NCI-H82 treated with DMSO at 0.1 percent for 48 hours (cell line): ENCODE measurements around the gene EFNA1.
"Not testable (repeated sequence)": the region's sequence is repeated elsewhere in the genome, so short reads cannot be mapped to it uniquely, and the experiment has no call there.

Source experiments
- DNase-seq: peaks from one replicate; lab custom pipeline; 2025; ENCODE audit not compliant: unreplicated experiment; lab: John Stamatoyannopoulos, UW

Gene EFNA1

DNA sequence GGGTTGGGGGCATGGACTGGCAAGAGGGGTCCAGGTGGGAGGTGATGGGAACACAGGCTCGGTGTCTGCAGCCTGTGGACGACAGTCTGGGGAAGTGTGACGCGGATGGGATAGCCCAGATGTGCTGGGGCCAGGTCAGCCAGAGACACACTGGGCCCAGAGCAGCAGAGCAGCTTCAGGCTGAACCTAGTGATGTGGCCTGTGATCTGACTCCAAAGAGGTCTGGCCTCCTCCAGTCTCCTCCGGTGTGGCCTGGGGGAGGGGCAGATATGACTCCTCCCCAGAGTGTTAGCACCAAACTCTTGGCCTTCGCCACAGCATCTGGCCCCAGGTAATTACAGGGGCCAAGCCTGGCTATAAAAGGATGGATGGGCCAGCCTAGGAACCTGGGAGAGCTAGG is 35.5 kb upstream of the EFNA1 start:
- DNase-seq = no peak

DNA sequence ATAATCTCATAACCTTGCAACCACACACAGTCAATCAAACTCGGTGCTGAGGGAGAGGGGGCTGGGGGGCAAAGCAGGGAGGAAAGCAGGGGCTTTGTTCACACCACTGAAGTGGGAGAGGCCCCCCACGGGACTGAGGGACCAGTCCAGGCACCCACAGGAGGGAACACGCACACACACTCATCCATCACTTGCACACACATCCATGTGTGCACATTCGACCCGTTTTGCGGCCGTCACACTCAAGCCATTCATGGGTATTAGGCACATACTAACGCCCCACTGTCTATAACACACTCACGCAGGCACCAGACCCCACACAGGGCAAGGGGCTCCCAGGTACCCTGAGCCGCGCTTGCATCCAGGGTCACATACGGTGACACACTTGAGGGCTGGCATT is 35.0 kb upstream of the EFNA1 start:
- no peak for DNase-seq

DNA sequence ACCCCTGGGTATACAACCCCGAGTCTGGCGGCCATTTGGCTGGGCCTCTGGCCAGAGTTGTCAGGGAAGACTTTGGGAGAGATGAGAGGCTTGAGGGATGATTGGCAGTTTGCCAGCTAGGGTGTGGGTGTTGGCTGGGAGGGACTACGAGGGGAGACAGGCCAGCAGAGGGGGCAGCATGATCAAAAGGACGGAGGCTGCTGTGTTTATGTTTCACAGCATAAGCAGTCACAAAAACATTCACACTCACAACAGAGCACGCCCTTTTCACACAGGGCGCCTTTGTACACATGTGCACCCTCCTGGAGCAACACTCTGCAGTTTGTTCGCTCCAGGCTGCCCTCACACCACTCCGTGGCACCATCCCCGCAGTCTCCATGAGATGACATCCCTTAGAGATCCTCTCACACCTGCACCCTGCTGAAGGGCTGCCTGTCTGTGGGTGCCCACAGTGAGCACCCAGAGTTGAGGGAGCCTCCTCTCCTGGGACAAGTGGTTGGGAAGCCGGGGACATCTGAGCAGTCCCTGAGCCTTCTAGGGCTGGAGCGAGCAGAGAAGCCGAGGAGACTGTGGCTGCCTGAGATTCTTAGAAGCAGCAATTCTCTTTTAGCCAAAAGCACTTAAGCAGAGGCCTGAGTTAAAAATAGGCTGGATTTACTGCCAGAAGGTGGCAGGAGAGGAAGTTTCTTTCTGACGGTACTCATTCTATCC is 33.6 kb upstream of the EFNA1 start:
- peak; percentile 84 for DNase-seq

DNA sequence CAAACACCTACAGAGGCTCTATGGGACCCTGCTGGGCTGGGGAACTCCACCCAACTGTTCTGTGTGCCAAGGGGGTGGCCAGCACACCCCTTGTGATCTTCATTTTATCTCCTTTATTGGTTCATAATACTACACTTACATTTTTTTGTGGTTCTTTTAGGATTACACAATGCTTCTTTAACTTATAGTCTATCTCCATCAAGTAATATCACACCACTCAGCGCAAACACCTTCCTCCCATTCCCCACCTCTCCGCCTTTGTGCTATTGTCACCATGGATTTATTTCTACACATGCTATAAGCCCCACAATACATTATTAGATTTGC is 33.1 kb upstream of the EFNA1 start:
- no peak for DNase-seq

DNA sequence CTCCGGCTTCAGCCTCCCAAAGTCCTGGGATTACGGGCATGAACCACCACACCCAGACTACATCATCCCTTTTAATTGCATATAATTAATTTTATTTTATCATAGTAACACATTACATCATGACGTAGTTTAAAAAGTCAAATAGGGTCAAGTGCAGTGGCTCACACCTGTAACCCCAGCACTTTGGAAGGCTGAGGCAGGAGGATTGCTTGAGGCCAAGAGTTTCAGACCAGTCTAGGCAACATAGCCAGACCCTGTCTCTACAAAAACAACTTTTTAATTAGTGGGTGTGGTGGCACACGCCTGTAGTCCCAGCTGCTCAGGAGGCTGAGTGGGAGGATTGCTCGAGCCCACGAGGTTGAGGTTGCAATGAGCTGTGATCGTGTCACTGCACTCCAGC is 28.3 kb upstream of the EFNA1 start:
- no peak for DNase-seq

DNA sequence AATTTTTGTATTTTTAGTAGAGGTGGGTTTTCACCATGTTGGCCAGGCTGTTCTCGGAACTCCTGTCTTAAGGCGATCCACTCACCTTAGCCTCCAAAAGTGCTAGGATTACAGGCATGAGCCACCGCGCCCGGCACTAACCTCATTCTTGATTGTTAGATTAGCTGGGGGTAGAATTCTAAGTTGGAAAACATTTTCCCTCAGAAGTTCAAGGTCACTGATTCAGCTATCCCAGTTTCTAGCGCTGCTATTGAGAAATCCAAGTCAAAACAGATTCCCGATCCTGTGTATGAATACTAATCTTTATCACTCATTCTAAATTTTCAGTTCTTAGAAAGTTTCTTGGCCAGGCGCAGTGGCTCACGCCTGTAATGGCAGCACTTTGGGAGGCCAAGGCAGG is 24.4 kb upstream of the EFNA1 start:
- no peak for DNase-seq

DNA sequence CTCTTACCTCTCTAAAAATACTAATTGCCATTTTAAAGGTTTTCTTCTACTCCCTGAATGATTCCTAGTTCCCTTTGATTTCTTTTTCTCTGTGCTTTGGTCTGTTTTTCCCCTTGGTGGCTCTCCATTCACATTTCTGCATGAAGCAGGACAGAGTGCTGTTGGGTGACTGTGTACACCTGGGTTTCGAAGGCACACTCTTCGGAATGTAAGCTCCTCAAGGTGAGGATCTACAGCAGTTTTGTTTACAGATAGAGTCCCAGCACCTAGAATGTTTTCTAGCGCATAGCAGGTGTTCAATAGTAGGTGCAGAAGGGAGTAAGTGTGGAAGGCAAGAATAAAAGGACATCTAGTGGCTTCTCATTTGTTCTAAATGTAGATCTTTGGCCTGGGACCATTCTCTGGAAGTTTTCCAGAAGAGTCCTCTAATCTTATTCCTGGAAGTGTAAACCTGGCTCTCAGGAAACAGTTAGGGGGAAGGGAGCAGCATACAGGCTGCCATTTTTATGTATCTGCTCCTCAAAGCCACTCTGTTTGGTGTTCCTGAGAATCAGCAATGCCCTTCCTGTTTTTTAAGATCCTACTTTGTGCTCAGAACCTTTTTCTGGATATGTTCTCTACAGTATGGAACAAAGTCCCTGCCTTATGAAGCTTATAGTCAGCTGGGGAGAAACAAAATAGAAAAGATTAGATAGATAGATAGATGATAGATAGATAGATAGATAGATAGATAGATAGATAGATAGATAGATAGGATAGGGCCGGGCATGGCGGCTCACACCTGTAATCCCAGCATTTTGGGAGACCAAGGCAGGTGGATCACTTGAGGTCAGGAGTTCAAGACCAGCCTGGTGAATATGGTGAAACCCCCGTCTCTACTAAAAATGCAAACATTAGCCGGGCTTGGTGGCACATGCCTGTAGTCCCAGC is 22.8 kb upstream of the EFNA1 start:
- DNase-seq = no peak

DNA sequence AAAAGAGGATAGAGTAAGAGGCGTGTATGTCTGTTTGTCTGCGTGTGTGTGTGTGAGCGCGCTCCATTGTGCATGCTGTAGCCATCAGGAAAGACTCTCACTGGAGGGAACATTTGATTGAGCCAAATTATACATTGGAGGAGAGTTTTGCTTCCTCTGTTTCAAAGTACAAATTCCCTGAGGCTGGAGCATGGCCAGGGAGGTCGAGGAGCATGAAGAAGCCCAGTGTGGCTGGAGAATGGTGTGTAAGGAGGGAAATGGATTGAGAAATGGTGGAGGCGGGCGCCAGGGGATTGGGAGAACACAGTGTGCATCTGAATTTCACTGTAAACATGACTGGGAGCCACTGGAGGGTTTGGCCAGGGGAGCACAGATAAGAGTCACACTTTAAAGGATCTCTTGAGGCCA is 22.1 kb upstream of the EFNA1 start:
- DNase-seq = no peak

DNA sequence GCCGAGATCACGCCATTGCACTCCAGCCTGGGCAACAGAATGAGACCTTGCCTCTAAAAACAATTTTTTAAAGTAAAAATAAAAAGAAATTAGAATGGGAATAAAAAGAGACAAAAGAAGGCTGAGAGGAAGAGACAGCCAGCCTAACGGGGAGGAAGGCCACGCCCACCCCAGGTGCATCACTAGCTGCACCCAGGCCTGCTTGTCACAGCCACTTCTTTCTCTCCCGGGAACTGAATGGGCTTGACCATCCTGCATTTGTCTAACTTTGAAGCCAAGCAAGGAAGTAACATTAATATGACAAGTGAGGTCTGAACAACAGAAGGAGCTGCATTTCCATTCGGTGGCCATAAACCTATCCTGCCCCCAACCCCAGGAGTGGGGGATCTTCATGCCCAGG is 20.8 kb upstream of the EFNA1 start:
- no peak for DNase-seq

DNA sequence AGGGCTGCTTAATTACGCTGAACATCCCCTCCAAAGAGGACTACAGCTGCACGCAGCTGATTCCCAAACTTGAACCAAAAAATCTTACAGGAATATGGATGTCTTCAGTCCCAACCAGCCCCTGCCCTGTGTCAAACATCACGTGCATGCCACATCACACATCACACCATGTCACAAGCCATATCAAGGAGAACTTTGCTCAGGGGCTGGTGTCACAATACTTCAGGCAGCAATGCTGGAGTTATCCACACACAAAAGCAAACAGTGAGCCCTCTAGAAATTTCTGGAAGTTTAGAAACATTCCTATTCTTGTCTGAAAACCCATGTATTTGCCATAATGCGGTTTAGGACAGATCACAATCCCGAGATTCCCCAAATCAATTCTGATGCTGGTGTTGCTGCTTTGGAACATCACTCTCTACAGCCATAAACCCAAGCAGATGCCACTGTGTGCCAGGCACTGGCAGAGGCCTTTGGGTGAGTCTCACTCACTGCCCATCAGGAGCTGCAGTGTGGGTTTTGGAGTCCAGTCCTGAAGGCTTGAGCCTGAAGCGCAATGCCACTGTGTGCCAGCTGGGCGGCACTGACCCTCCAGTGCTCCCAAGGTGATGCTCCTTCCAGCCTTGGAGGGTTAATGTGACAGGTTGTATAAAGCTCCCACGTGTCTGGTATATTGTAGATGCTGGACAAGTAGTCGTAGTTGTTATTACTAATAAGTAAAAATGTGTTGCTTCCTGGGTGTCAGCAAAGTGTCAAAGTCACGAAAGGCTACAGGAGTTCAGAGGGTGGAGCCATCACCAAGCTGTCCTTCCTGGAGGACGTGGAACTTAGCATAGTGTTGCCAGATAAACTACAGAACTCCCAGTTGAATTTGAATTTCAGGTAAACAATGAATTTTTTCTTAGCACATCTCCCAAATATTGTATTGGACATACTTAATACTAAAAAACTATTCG is 20.1 kb upstream of the EFNA1 start:
- no peak for DNase-seq

DNA sequence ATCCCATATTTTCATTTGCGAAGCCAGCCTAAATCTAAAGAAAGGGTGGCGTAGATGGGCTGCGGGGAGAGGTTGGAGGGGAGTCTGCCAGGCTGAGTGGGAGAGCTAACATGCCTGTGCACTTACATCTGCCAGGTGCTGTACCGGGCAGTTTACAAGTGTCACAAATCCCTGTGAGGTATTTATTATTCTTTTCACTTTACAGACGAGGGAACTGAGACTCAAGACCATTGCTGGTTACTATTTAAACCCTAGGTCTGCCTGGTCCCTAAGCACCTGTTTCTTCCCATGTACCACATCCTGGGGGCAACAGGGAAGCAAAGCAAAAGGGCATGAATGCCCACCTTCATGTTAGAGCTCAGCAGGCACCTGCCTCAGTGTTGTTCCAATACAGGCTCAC is 19.4 kb upstream of the EFNA1 start:
- no peak for DNase-seq

DNA sequence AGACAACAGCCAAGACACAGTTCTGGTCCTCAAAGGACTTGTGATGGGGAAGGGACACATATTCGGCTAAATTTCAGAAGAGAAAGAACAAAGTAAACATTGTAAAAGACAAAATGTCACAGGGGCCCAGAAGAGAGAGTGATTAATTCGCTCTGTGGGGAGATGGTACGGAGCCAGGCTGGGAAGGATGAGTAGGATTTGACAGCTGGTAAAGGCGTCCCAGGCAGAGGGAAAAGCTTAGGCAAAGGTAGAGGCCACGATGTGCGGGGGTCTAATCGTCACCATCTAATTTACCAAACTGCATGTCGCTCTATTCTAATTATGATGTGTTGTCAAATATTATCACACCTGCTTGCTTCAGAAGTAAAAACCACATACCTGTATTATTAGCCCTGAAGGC is 17.3 kb upstream of the EFNA1 start:
- DNase-seq = no peak

DNA sequence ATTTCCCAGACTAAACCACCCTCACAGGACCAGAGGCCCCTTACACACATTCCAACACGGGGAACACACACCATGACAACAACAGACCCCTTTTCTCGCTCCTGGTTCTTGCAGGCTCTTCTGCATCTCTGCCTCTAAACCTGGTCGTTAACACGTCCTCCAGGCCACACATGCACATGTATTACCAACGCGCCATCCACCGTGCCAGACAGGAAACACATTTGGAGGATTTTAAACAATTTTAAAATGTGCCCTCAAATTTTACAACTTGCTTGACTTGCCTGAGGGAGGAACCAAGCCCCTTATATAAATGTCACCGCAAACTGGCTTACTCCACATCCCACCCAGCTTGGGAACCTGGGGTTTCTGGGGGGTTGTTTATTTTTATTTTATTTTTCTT is 16.9 kb upstream of the EFNA1 start:
- no peak for DNase-seq

DNA sequence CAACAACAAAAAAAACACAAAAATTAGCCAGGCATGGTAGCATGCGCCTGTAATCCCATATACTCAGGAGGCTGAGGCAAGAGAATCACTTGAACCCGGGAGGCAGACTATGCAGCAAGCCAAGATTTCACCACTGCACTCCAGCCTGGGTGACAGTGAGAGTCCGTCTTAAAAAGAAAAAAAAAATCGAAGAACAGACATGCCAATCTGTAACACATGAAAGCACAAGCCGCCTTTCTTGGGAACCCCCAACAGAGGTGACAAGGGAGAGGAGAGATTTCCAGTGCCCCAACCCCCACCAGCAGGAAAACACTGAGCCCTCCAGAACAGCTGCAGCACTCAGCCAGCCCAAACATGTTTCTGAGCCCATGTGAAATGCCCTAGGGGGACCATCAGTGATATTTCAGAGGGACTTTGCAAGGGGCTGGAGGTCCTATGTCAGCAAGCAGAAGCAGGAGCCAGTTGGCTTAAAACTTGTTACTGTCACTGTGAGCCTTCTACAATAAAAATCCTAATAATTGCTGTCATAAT is 14.2 kb upstream of the EFNA1 start:
- no peak for DNase-seq

DNA sequence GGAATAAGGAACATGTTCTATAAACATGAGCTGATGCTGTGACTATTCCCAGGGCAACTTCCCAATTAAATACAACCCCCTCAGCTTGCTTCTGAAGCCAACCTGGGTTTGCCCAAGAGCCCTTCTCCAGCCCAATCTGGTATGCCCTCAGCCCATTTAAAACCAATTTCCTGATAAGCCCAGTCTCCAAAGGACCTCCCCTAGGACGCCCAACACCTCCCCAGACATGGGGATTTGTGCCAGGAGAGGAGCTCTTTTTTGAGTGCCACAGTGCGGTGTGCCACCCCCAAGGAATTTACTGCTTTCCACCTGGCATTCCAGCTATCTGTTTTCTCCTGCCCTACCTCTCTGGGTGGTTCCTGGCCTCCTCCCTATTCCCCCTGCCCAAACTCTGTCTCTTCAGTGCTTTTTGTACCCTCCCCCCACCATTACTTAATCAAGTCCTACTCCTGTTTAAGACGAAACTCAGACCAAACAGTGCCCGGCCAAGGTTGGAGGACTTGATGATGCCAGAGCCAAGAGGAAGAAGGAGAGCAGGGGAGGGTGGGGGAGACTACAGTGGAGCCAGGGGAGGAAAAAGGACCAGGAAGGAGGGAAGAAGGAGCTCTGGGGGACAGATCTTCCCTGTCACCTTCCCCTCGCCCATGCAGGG is 11.4 kb upstream of the EFNA1 start:
- DNase-seq = no peak

DNA sequence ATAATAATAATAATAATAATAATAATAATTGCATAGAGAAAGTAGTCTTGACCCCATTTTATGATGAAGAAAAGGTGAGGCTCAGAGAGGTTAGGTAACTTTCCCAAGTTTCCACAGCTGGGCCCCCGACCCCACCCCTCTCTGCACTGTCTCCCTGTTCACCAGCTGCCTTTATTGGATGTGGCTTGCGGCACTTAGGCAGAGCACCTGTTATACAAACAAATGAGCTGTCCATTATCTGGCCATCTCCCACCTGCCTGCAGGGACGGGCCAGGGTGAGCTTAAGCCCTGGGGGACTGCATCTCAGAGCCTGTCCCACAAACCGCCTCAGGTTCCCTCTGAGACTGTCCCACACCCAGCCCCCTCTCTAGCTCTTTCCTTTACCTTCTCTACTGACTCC is 10.1 kb upstream of the EFNA1 start:
- DNase-seq = no peak

DNA sequence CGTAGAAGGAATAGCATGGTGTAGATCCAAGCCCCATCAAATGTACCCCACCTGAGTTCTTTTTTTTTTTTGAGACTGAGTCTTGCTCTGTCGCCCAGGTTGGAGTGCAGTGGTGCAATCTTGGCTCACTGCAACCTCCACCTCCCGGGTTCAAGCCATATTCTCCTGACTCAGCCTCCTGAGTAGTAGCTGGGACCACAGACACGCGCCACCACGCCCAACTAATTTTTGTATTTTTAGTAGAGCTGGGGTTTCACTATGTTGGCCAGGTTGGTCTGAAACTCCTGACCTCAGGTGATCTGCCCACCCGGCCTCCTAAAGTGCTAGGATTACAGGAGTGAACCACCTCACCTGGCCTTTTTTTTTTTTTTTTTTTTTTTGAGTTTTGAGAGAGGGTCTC is 9.6 kb upstream of the EFNA1 start:
- DNase-seq = not testable (repeated sequence)

DNA sequence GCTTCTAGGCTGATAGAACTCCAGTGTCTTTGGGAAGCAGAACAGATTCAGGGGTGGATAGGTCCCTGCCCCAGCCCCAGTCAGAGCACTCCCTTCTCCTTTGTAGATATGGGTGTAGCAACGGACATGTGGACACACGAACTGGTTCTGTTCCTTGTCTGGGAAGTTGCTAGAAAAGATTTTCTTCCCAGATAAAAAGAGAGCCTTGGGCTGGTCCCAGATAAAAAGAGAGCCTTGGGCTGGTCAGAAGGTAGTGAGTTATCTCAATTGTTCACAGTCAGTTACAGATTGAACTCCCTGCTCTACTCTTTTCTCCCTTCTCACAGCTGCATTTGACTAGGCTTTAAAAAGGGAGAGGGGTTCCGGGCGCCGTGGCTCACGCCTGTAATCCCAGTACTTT is 7.4 kb upstream of the EFNA1 start:
- DNase-seq = no peak

DNA sequence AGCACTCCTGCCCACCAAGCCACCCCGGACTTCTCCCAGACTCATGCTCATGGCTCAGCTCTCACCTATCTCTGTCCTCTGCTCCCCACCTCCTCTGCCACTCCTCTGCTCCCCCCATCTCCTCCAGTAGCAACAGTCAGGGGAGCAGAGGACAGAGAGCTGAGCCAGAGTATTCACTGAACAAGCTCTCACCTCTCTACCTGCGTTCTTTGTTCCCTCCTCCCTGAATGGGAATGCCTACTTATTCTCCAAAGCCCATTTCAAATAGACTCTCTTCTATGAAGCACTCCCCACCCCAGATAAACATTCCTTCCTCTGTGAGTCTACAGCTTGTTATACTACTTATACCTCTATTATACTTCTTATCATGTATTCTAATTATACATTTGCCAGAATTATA is 6.4 kb upstream of the EFNA1 start:
- DNase-seq = no peak

DNA sequence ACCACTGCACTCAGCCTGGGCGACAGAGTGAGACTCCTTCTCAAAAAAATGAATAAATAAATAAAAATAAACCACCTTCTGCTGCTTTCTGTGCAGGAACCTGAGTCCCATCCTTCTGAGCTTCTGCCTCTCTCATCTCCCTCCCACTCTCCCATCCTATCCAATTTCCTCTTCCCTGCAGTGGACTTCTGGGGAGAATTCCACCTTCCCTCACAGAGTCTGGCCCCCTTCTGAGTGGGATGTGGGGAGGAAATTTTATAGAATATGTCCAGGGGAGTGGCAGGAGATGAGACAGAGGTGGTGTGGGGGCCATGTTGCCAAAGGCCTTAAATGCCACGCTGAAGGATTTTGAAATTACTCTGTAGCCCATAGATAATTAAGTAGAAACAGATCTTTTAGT is 5.4 kb upstream of the EFNA1 start:
- DNase-seq = no peak

DNA sequence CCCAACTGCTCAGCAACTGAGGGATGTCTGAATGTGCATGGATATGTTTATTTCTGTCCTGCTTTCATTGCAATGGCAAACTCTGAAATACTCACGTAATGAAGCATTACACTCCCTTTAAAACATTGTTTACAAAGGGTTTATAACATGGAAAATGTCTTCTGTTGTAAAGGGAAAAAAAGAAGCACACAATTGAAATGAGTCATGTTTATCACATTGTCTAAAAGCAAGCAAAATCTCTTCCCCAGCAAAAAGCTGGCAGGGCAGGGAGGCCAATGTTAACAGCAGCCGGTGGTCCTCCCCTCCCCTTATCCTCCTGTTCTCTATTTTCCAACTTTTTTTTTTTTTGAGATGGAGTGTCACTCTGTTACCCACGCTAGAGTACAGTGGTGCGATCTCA is 3.9 kb upstream of the EFNA1 start:
- DNase-seq = no peak
